HG02884 (cell line): ENCODE results near the gene CDC42BPB.

ENCODE experiments used
- ATAC-seq: cut with Tn5 transposase; IDR thresholded peaks from one replicate; pipeline ENCODE4 v1.9.1; 2021; ENCODE audit warnings: mild to moderate bottlenecking, moderate library complexity; ENCODE audit not compliant: unreplicated experiment

Gene CDC42BPB

GRCh38 chr14:102918438-102918837 lies 138.9 kb downstream of the CDC42BPB start:
- no peak for ATAC-seq

- no peak for ATAC-seq
Observed at GRCh38 chr14:102917469-102918211, 139.7 kb downstream of the CDC42BPB start.

- no peak for ATAC-seq
Observed at GRCh38 chr14:102917056-102917385, 140.3 kb downstream of the CDC42BPB start.

- no peak for ATAC-seq
Observed at GRCh38 chr14:102916347-102917055, 140.8 kb downstream of the CDC42BPB start.

- ATAC-seq = no peak
Observed at GRCh38 chr14:102915292-102916110, 141.8 kb downstream of the CDC42BPB start.

GRCh38 chr14:102914474-102915291 lies 142.7 kb downstream of the CDC42BPB start:
- ATAC-seq = no peak

- no peak for ATAC-seq
Observed at GRCh38 chr14:102913341-102914211, 143.8 kb downstream of the CDC42BPB start.

- ATAC-seq = no peak
Observed at GRCh38 chr14:102911991-102912761, 145.2 kb downstream of the CDC42BPB start.

GRCh38 chr14:102911541-102911951 lies 145.8 kb downstream of the CDC42BPB start:
- ATAC-seq = no peak

GRCh38 chr14:102910442-102910841 lies 146.9 kb downstream of the CDC42BPB start:
- no peak for ATAC-seq

GRCh38 chr14:102909911-102910310 lies 147.4 kb downstream of the CDC42BPB start:
- no peak for ATAC-seq

GRCh38 chr14:102909462-102909861 lies 147.9 kb downstream of the CDC42BPB start:
- no peak for ATAC-seq

GRCh38 chr14:102908766-102909455 lies 148.4 kb downstream of the CDC42BPB start:
- ATAC-seq = no peak

- no peak for ATAC-seq
Observed at GRCh38 chr14:102907980-102908730, 149.2 kb downstream of the CDC42BPB start.

- no peak for ATAC-seq
Observed at GRCh38 chr14:102907303-102907844, 150.0 kb downstream of the CDC42BPB start.

- ATAC-seq = no peak
Observed at GRCh38 chr14:102906616-102907302, 150.6 kb downstream of the CDC42BPB start.
